NT2/D1 (cell line): Measurements from ENCODE around the gene DBX1.

Source experiments
- DNase-seq: peaks from one replicate; pipeline ENCODE4 v3.0.0-alpha.2; 2011; ENCODE audit warnings: low read depth, low spot score
- H3K27me3 ChIP-seq: 2 replicates; pipeline ENCODE4 v1.6.0; 2011; ENCODE audit warnings: mild to moderate bottlenecking; ENCODE audit not compliant: insufficient read length, insufficient read depth
- H3K36me3 ChIP-seq: 2 replicates; pipeline ENCODE4 v1.6.1; 2011; ENCODE audit warnings: mild to moderate bottlenecking, low read length, mixed read lengths; ENCODE audit not compliant: insufficient read depth, insufficient read length
- H3K4me1 ChIP-seq: 2 replicates; pipeline ENCODE4 v1.5.1; 2011; ENCODE audit not compliant: insufficient read depth, insufficient read length
- H3K4me3 ChIP-seq: 2 replicates; pipeline ENCODE4 v1.5.1; 2011; ENCODE audit warnings: low read depth; ENCODE audit not compliant: insufficient read length
- H3K9ac ChIP-seq: 2 replicates; pipeline ENCODE4 v1.6.0; 2011; ENCODE audit warnings: low read depth; ENCODE audit not compliant: insufficient read length
- H3K9me3 ChIP-seq: 2 replicates; pipeline ENCODE4 v1.5.1; 2011; ENCODE audit warnings: mild to moderate bottlenecking, low read length; ENCODE audit not compliant: insufficient read depth
- SUZ12 ChIP-seq: IDR thresholded peaks from 2 replicates; pipeline ENCODE4 v1.6.1; 2011; ENCODE audit not compliant: insufficient read length, insufficient read depth; ENCODE audit errors: extremely low read depth
- YY1 ChIP-seq: IDR thresholded peaks from 2 replicates; pipeline ENCODE4 v1.6.1; 2011; ENCODE audit not compliant: insufficient read length, insufficient read depth
- ZNF274 ChIP-seq: IDR thresholded peaks from 2 replicates; pipeline ENCODE4 v1.6.1; 2011; ENCODE audit warnings: mild to moderate bottlenecking, low read depth, low read length

DBX1 gene

DNA sequence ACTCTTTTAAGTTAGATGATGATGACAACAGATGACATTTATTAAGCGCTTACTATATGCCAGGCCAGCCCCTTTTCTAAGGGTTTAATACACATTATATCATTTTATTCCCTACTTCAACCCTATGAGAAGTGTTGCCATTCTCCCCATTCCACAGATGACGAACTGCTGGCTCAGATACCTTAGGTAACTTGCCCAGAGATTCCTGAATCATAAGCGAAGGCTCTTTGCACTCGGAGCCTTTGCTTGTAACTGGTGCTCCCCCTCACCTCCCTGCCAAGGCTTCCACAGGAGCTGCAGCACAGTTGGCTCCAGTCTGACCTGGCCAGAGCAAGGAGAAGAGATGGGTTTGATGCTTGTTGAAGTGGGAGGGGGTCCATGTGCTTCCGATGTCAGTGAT lies 43.0 kb downstream of the DBX1 start:
- H3K9me3 ChIP-seq = no peaks in the 10 kb centered on the region
- H3K27me3 ChIP-seq = no peaks in the 10 kb centered on the region
- no peaks in the 10 kb centered on the region for H3K4me1 ChIP-seq
- no peak overlapping the region for H3K9ac ChIP-seq
- peaks cover 72% of the 10 kb centered on the region for H3K36me3 ChIP-seq
- no peak for DNase-seq
- no peak overlapping the region for H3K4me3 ChIP-seq
- TF ChIP-seq YY1 (no peak), SUZ12 (no peak), ZNF274 (no peak)

DNA sequence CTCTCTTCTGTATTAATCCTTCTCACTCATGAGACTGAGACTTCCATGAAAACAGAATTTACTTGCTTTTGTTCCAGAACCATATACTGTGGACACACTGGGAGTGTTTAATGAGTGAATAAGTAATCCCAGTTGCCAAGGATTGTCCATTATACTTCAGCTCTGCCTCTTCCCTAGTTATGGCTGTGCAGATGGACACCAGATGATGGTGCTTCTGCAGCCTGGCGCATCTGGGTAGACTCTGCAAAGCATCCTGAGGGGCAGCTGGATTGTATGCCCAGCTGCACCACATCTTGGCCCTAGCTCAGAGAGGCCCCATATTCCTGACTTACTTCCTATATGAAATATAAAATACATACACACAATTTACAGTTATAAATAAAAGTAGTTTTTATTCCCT lies 43.5 kb downstream of the DBX1 start:
- Histone ChIP-seq H3K36me3 (peaks cover 72% of the 10 kb centered on the region), H3K9ac (no peak overlapping the region)
- no peak for DNase-seq

DNA sequence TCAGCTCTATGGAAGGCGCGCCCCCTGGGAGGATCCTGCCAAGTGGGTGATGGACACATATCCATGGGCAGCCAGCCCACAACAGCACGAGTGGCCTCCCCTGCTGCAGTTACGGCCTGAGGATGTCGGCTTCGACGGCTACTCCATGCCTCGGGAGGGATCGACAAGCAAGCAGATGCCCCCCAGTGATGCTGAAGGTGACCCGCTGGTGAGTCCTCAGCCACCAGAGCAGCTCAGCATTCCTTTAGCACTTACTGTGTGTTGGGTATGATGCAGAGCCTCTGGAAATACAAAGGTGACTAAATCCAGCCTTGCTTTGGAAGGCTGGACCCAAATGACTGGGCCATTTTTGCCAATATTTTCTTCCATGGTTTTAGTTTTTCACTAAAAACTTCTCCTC lies 45.7 kb downstream of the DBX1 start:
- no peak overlapping the region for H3K4me3 ChIP-seq
- peaks cover 85% of the 10 kb centered on the region for H3K36me3 ChIP-seq
- TF ChIP-seq SUZ12 (no peak), ZNF274 (no peak), YY1 (no peak)
- DNase-seq = no peak
- no peaks in the 10 kb centered on the region for H3K9me3 ChIP-seq
- no peaks in the 10 kb centered on the region for H3K27me3 ChIP-seq
- H3K4me1 ChIP-seq = peaks cover 3% of the 10 kb centered on the region
- H3K9ac ChIP-seq = no peak overlapping the region

More for the DNA sequence above, 43.5 kb downstream of the DBX1 start:
- H3K9me3 ChIP-seq = no peaks in the 10 kb centered on the region
- H3K4me3 ChIP-seq = no peak overlapping the region
- no peaks in the 10 kb centered on the region for H3K27me3 ChIP-seq
- H3K4me1 ChIP-seq = no peaks in the 10 kb centered on the region
- TF ChIP-seq YY1 = no peak
- no peak for TF ChIP-seq SUZ12
- TF ChIP-seq ZNF274 = no peak

DNA sequence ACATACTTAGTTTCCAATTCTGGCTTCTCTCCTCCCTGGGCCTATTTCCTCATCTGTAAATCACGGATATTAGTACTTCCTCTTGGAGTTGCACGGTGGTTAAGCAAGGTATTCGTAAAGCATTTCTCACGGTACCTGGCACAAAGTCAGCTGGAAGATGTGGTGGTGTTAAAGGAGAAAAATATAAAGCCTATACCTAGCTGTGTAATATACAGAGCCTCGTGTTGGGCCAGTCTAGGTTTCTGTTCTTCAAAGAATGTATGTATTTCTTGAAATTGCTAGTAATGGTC lies 47.2 kb downstream of the DBX1 start:
- Histone ChIP-seq H3K27me3 (no peaks in the 10 kb centered on the region), H3K4me1 (peaks cover 3% of the 10 kb centered on the region), H3K4me3 (no peak overlapping the region), H3K9ac (no peak overlapping the region), H3K36me3 (peaks cover 83% of the 10 kb centered on the region), H3K9me3 (no peaks in the 10 kb centered on the region)
- no peak for DNase-seq
- TF ChIP-seq ZNF274 = no peak
- no peak for TF ChIP-seq SUZ12
- no peak for TF ChIP-seq YY1

DNA sequence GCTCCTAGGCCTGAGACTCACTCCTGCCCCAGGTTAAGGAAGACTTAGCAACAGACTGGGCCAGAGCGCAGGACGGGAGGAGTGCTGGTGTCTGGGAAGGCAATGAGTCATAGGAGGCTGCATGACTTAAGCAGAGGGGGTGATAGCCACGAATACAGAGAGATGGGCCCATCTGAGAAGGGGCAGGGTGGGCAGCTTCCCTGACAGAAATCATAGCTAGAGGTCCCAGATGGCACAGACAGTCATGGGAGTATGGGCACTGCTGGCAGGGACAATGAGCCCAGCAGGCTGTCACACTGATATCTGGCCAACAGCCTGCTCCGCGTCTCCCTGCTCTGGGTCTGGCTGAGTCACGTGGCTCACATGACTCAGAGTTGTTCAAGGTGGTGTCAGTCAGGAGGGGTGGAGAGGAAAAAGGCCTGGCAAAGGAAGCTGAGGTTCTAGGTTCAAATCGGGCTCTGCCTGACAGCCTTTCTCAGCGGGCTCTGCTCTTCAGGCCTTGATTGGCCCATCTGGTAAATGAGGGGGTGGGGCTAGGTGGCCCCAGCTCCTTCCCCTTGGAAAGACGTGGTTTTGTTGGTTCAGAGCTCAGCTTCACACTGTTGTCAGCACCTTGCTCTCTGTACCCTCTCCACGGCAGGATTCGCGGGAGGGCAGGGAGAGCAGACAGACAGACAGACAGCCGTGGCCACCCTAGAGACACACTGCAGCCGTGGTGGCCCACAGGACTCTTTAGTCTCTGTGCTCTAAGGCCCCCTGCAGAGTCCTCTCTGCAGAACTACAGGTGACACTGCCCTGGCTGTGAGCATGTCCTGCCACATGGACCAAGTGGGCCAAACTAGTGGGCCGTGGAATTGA lies 47.8 kb downstream of the DBX1 start:
- Histone ChIP-seq H3K9me3 (no peaks in the 10 kb centered on the region), H3K36me3 (peaks cover 83% of the 10 kb centered on the region), H3K4me1 (peaks cover 3% of the 10 kb centered on the region), H3K4me3 (no peak overlapping the region), H3K9ac (no peak overlapping the region), H3K27me3 (no peaks in the 10 kb centered on the region)
- TF ChIP-seq ZNF274 (no peak), SUZ12 (no peak), YY1 (no peak)
- DNase-seq = no peak

DNA sequence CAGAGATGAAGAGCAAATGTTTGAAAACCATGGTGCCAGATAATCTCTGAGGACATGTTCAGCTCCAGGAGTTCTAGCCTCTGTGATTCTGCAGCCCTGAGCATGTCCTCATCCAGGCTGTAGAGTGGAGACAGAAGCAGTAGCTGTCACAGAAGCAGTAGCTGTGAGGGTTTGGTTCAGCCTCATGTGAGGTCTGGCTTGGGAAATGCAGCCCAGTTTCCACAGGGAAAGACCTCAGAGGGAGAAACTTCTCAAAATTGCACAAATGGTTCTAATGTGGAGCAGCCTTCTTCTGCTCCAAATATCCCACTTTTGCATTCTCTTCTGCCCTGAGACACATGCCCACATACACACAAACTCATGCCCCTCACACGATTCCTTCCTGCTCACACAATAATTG lies 48.4 kb downstream of the DBX1 start:
- H3K4me3 ChIP-seq = no peak overlapping the region
- H3K9ac ChIP-seq = peak overlapping the region; percentile 17
- no peak for DNase-seq
- TF ChIP-seq YY1 (no peak), SUZ12 (no peak), ZNF274 (no peak)
- no peaks in the 10 kb centered on the region for H3K27me3 ChIP-seq
- peaks cover 80% of the 10 kb centered on the region for H3K36me3 ChIP-seq
- no peaks in the 10 kb centered on the region for H3K9me3 ChIP-seq
- H3K4me1 ChIP-seq = peaks cover 3% of the 10 kb centered on the region

DNA sequence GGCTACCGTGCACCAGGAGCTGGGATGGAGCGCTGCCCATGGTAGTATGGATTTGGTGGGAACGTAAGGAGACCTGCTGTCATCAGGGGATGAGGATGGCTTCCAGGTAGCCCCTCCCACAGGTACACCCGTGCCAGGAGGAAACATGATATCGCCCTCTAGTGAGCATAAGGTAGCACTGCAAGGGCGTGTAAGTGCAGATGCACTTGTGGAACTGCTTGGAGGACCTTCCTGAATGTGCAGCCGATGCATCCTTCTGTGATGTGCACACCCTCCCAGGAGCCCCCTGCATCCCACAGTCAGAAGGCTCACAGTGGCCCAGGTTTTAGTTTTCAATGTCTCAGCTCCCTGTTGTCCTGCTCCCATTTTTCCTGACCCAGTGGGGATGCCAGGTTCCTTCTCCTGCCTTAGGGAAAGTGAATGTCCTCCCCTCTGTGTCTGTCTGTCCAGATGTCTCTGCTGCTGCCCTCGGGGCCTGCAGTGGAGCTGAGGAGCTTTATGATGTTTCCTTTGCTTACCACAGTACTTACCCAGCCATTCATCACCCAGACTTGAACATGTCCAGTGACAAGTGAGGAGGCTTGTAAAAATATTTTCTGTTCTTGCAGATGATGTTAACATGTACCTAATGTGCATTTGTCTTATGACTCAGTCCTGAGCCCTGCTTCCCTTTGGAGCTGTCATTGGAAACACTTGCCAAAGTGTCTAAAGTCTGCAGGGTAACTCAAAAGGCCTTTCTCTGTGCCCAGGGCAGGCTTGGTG lies 49.2 kb downstream of the DBX1 start:
- Histone ChIP-seq H3K4me1 (peaks cover 3% of the 10 kb centered on the region), H3K9me3 (no peaks in the 10 kb centered on the region), H3K36me3 (peaks cover 73% of the 10 kb centered on the region), H3K27me3 (no peaks in the 10 kb centered on the region), H3K9ac (no peak overlapping the region), H3K4me3 (no peak overlapping the region)
- peak; percentile 43 for DNase-seq
- TF ChIP-seq SUZ12 (no peak), ZNF274 (no peak), YY1 (no peak)
